Kidney epithelial cell (primary cell): ENCODE measurements around the gene MAP1LC3B2. TPM values are rescaled to one million over a fixed set of nuclear protein-coding genes. Genes with fewer than 3 reads are reported as not detected.
A peak's percentile ranks its signal among the peaks of the same experiment; 100 is the strongest.

Experiments
- DNase-seq: peaks from one replicate; pipeline ENCODE4 v3.0.0-alpha.2; 2010; ENCODE audit warnings: low read depth
- H3K27me3 ChIP-seq: 2 replicates; pipeline ENCODE4 v1.6.0; 2011; ENCODE audit warnings: low read length; ENCODE audit not compliant: control insufficient read depth, insufficient read depth
- H3K36me3 ChIP-seq: 2 replicates; pipeline ENCODE4 v1.5.1; 2011; ENCODE audit warnings: low read length; ENCODE audit not compliant: control insufficient read depth, insufficient read depth
- H3K4me3 ChIP-seq: 2 replicates; pipeline ENCODE4 v1.5.1; 2011; ENCODE audit warnings: low read depth, mild to moderate bottlenecking, control low read depth, low read length
- CTCF ChIP-seq: IDR thresholded peaks from 2 replicates; pipeline ENCODE4 v1.5.1; 2011; ENCODE audit warnings: mild to moderate bottlenecking, moderate library complexity, low read length, control low read depth, inconsistent platforms; ENCODE audit not compliant: insufficient read depth, poor library complexity, severe bottlenecking
- total RNA-seq: library from RNA; depleted of rRNA; stranded (reverse); fragments of >200 nt; gene quantifications from 2 replicates; pipeline ENCODE4 v1.2.3, GENCODE V29; 2015

Gene MAP1LC3B2
- total RNA-seq, 1 donor from 2014 or later = 1.5 TPM

- Histone ChIP-seq H3K36me3 (no peaks in the 10 kb centered on the region), H3K4me3 (peak overlapping the region; percentile 52), H3K27me3 (peaks cover 7% of the 10 kb centered on the region)
- no peak for TF ChIP-seq CTCF
- DNase-seq = no peak
Observed at GRCh38 chr12:116534311-116535121, 24.7 kb upstream of the MAP1LC3B2 start.

- H3K36me3 ChIP-seq = no peaks in the 10 kb centered on the region
- no peak for DNase-seq
- TF ChIP-seq CTCF = no peak
- peaks cover 5% of the 10 kb centered on the region for H3K27me3 ChIP-seq
- no peak overlapping the region for H3K4me3 ChIP-seq
Observed at GRCh38 chr12:116535241-116535640, 23.9 kb upstream of the MAP1LC3B2 start.

GRCh38 chr12:116537101-116537904 is 21.9 kb upstream of the MAP1LC3B2 start:
- no peak for TF ChIP-seq CTCF
- H3K27me3 ChIP-seq = peaks cover 4% of the 10 kb centered on the region
- H3K4me3 ChIP-seq = no peak overlapping the region
- DNase-seq = no peak
- H3K36me3 ChIP-seq = no peaks in the 10 kb centered on the region

- TF ChIP-seq CTCF = no peak
- Histone ChIP-seq H3K27me3 (no peaks in the 10 kb centered on the region), H3K36me3 (no peaks in the 10 kb centered on the region), H3K4me3 (no peak overlapping the region)
- DNase-seq = no peak
Observed at GRCh38 chr12:116538076-116538591, 21.0 kb upstream of the MAP1LC3B2 start.

- no peak for DNase-seq
- TF ChIP-seq CTCF = no peak
- Histone ChIP-seq H3K4me3 (no peak overlapping the region), H3K27me3 (no peaks in the 10 kb centered on the region), H3K36me3 (no peaks in the 10 kb centered on the region)
Observed at GRCh38 chr12:116538682-116539305, 20.4 kb upstream of the MAP1LC3B2 start.
